GM10847 (cell line): ENCODE results near the gene DMWD.

Experiments used
- POLR2A ChIP-seq: IDR thresholded peaks from 2 replicates; pipeline ENCODE4 v1.6.1; 2011; ENCODE audit not compliant: insufficient read length; ENCODE audit errors: extremely low read depth

Gene DMWD

GRCh38 chr19:45804140-45804958 is 11.7 kb upstream of the DMWD start:
- no peak for TF ChIP-seq POLR2A

DNA sequence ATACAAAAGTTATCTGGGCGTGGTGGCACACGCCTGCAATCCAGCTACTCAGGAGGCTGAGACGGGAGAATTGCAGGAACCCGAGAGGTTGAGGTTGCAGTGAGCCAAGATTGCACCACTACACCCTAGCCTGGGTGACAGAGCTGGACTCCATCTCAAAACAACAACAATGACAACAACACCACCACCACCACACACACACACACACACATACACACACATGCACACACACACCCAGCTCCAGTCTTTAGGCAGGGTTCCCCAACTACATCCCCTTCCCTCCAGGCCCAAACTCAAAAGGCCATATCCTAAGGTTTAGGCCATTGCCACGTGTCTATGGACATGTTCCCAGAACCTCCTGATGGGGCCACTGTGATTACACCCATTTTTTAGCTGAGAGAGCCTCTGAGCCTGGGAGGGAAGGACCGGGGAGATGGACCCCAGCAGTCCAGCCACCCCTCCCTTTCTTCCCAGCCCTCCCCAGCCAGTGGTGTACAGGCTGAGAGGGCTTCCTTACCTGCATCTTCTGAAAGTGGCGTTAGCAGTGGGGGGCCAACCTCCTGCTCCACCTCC is 9.0 kb upstream of the DMWD start:
- no peak for TF ChIP-seq POLR2A

DNA sequence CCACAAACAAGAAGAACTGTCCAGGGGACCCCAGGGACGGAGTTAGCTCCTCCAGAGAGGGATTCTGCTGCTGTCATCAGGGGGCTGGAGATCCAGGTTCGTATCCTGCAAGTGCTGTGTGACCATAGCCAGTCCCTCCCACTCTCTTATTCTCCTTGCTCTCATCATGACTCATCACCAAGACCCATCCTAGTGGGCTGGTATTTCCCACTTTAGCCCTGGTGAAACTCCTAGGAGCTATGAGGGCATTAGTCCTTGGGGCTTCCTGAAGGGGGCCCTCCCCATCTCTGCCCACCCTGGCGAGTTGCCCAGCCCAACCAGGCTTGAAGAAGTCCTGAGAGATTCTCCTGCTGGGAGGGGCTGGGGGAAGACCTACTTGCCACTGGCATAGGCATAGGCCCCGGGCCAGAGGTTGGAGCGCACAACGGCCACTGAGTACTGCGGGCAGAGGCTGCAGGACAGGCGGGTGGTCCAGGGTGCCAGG is 7.5 kb upstream of the DMWD start:
- no peak for TF ChIP-seq POLR2A

DNA sequence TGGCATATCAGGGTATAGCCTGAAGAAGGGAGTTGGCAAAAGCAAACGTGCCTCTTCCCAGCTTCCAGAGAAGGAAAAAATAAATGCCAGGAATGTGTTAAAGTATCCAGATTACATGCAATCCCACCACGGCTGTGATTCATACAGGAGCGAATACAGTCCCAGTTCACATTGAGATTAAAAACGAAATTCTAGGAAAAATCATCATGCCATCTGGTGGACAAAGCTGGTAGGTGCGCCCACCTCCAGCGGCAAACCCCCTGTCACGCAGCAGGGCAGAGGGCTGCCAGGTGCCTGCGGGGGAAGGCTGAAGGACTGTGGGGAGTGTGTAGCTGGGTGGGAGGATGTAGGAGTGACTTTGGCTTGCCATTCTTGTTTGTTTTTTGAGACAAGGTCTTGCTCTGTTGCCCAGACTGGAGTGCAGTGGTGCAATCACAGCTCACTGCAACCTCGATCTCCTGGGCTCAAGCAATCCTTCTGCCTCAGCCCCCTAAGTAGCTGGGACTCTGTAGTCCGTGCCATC is 6.4 kb upstream of the DMWD start:
- no peak for TF ChIP-seq POLR2A

DNA sequence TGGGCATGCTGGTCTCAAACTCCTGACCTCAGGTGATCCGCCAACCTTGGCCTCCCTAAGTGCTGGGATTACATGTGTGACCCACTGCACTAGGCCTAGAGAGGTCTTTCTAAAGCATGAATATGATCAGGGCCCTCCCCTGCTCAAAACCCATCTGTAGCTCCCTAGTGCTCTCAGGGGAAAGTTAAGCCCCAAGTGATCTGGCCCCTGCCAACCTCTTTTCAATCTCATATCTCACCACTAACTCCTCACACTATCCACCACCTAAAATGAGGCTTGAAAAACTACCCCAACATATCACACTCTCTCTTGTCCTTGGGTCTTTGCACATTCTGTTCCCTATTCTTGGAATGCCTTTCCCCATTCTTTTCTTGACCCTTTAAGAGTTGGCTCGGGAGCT is 2.0 kb upstream of the DMWD start:
- no peak for TF ChIP-seq POLR2A

DNA sequence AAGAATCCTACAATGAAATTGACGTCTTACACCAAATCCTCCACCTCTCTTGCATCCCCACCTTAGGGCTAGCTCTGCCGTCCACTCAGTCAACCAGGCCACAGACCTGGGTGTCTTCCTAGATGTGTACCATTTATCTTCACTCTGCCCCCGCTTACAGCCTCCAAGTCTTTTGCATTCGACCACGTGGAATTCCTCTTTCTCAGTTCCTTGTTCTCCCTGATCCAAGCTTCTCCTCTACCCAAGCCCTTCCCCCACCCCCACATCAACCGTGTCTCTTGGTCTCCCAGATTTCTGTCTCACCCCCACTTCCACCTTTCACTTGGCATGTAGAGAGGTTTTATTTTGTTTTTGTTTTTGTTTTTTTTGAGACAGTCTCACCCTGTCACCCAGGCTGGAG is 1.2 kb upstream of the DMWD start:
- TF ChIP-seq POLR2A: no peak

GRCh38 chr19:45793178-45793564 is 526 bp upstream of the DMWD start:
- TF ChIP-seq POLR2A: no peak

- TF ChIP-seq POLR2A: no peak
Measured at GRCh38 chr19:45791744-45792469, 738 bp downstream of the DMWD start.

DNA sequence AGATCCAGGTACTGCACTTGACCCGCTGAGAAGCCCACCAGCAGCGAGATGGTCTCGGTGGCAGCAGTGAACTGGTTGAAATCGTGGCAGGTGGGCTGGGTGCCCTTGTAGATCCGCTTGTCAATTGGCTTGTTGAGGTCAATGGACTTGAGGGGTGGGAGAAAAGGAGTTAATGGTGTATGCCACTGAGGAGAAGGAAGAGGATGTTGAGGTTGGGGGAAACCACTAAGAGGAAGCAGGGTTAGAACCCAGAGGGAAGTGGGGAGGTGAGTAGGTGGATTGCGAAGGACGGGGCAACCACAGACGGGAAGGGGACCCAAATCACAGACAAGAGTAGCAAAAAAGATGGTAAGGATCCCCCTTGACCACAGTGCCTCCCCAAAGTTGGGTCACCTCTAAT is 1.7 kb downstream of the DMWD start:
- no peak for TF ChIP-seq POLR2A

DNA sequence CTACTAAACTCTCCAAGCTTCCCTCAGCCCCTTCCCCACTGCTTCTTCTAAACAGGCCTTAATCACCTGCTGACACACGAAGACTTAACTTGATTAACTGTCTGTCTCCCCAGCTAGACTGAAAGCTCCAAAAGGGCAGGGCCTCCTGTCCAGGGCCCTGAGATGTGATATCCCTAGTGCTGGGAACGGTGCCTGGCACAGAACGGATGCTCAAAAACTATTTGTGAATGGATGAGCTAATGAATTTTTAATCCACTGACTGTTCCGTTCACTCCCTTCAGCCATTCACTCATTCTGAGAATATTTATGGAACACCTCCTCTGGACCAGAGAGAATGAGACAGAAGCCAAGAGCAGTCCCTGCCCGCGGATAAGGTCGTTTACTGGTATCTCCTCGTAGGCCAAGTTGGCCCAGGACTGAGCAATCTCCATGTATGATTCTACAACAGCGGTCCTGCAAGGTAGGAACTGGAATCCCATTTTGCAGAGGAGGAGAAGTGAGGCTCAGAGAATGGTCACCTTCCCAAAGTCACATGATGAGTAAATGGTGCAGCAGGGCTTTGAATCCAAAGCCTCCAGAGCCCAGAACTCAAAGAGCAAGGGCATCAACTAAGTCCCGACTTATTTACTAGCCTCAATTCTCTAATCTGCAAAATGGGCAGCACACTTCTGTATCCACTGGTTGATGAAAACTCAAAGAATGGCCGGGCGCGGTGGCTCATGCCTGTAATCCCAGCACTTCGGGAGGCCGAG is 3.4 kb downstream of the DMWD start:
- no peak for TF ChIP-seq POLR2A

GRCh38 chr19:45786533-45786894 is 6.1 kb downstream of the DMWD start:
- TF ChIP-seq POLR2A: no peak

DNA sequence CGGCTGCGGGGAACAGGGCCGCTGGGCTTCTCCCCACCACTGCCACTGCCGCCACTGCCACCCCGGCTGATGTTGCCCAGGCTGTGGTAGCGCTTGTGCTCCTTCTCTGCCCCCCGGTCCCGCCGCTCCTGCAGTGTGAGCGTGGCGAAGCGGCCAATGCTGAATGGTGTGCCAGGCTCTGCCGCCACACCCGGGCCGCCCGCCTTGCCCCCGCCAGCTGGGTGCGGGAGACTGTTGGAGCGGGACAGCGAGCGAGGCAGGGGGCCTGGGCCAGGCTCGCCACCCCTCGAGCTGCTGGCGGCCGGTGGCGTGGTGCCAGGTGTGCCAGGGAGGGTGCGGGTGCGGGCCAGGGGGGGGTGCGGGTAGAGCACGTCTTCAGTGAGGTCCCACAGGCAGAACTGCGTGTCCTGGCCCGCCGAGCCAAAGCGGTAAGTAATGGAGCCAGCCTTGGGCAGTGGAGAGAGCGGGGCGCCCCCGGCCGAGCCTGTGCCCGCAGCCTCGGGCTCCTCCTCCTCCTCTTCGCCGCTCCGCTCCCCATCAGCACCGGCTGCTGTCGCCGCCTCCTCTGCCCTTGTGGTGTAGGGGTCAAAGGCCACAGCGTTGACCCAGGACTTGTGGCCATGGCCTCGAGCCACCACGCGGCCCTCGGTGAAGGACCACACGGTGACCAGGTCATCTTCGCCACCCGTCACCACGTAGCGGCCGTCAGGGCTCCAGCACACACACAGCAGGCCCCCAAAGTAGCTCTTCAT is 6.7 kb downstream of the DMWD start:
- no peak for TF ChIP-seq POLR2A

DNA sequence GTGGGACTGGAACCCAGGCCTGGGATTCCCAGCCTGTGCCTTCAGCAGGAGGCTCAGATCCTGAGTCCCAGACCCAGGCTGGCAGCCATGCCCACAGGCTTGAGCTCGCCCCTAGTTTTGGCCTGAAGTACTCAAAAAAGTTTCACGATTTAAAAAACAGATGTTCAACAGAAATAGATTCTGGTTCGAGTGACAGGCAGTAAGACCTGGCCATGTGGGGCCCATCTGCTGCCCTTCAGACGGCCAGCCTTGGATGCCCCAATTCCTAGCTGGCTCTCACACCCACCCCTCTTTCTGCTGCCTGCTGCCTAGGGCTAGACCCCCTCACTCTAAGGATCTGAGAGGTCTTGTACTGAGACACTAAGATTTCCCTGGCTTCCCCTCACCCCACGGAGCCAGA is 7.5 kb downstream of the DMWD start:
- TF ChIP-seq POLR2A: no peak

DNA sequence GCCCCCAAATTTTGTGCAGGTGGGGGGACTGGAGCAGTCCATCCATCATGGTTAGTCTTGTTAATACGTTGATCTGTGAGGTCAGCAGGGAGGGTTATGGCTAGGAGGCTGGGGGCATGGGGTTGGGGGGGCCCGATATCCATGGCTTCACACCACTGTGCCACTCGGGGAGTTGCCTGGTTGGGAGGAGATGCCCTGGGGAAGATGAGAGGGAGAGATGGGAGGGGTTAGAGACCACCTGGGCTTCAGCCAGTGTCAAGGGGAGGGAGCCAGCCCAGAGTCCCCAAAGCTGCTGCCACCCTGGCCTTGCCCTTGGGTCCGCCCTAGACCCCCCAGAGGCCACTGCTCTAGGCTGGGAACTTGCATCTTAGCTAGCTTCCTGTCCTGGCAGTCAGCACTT is 8.5 kb downstream of the DMWD start:
- no peak for TF ChIP-seq POLR2A
